Trophoblast cell (in vitro differentiated cells and primary cell): ENCODE data around the gene NEUROG3.

Experiments
- DNase-seq, 2 donors: peaks; one replicate each; pipeline ENCODE4 v3.0.0-alpha.2; 2016
- H2AFZ ChIP-seq: 2 replicates; pipeline ENCODE4 v1.6.1; 2013; ENCODE audit warnings: low read length, moderate library complexity, mild to moderate bottlenecking; ENCODE audit not compliant: insufficient read depth, poor library complexity
- H2AK5ac ChIP-seq: 2 replicates; pipeline ENCODE4 v1.6.1; 2013; ENCODE audit warnings: mild to moderate bottlenecking, low read length
- H2BK120ac ChIP-seq: 2 replicates; pipeline ENCODE4 v1.6.1; 2013; ENCODE audit warnings: low read length, mild to moderate bottlenecking, moderate library complexity; ENCODE audit not compliant: insufficient read depth, poor library complexity
- H2BK12ac ChIP-seq: 2 replicates; pipeline ENCODE4 v1.6.1; 2013; ENCODE audit warnings: mild to moderate bottlenecking, low read length, moderate library complexity
- H2BK5ac ChIP-seq: 2 replicates; pipeline ENCODE4 v1.6.1; 2013; ENCODE audit warnings: low read length, low read depth, moderate library complexity, mild to moderate bottlenecking; ENCODE audit not compliant: poor library complexity
- H3K14ac ChIP-seq: 2 replicates; pipeline ENCODE4 v1.6.1; 2013; ENCODE audit warnings: mild to moderate bottlenecking, low read length
- H3K18ac ChIP-seq: 2 replicates; pipeline ENCODE4 v1.6.1; 2013; ENCODE audit warnings: mild to moderate bottlenecking, low read length
- H3K23ac ChIP-seq: 2 replicates; pipeline ENCODE4 v1.6.1; 2013; ENCODE audit warnings: low read length
- H3K27ac ChIP-seq: 2 replicates; pipeline ENCODE4 v1.5.1; 2013; ENCODE audit warnings: low read depth, mild to moderate bottlenecking, inconsistent platforms, low read length, moderate library complexity
- H3K27me3 ChIP-seq: 2 replicates; pipeline ENCODE4 v1.6.1; 2013; ENCODE audit warnings: inconsistent platforms, mild to moderate bottlenecking, low read length, moderate library complexity; ENCODE audit not compliant: insufficient read depth
- H3K36me3 ChIP-seq, 2 experiments: 1 replicate in 1 of 2; 2 replicates in 1 of 2; pipeline ENCODE4 v1.6.1; 2013; ENCODE audit warnings: low read length in 2 of 2, mild to moderate bottlenecking in 2 of 2, moderate library complexity in 1 of 2; ENCODE audit not compliant: insufficient read depth in 2 of 2, control insufficient read depth in 1 of 2
- H3K4ac ChIP-seq: 2 replicates; pipeline ENCODE4 v1.6.1; 2013; ENCODE audit warnings: low read depth, mild to moderate bottlenecking, low read length, moderate library complexity
- H3K4me1 ChIP-seq, 2 experiments: 1 replicate in 1 of 2; 2 replicates in 1 of 2; pipeline ENCODE4 v1.6.1; 2013; ENCODE audit warnings: low read length in 2 of 2, mild to moderate bottlenecking in 2 of 2, moderate library complexity in 1 of 2; ENCODE audit not compliant: insufficient read depth in 2 of 2, control insufficient read depth in 1 of 2
- H3K4me2 ChIP-seq: 2 replicates; pipeline ENCODE4 v1.6.1; 2013; ENCODE audit warnings: inconsistent platforms, mild to moderate bottlenecking, low read length, moderate library complexity
- H3K4me3 ChIP-seq: 2 replicates; pipeline ENCODE4 v1.5.1; 2013; ENCODE audit warnings: mild to moderate bottlenecking, low read depth, low read length, inconsistent platforms
- H3K79me1 ChIP-seq: one replicate; pipeline ENCODE4 v1.6.1; 2013; ENCODE audit warnings: low read length
- H3K79me2 ChIP-seq: 2 replicates; pipeline ENCODE4 v1.6.1; 2013; ENCODE audit warnings: low read length, mild to moderate bottlenecking; ENCODE audit not compliant: control insufficient read depth, insufficient read depth, poor library complexity
- H3K9ac ChIP-seq: 2 replicates; pipeline ENCODE4 v1.6.1; 2013; ENCODE audit warnings: mild to moderate bottlenecking, low read length
- H3K9me3 ChIP-seq: 2 replicates; pipeline ENCODE4 v1.6.1; 2013; ENCODE audit warnings: low read depth, mild to moderate bottlenecking, control low read depth, inconsistent platforms, low read length; ENCODE audit not compliant: insufficient read depth
- H4K12ac ChIP-seq: 2 replicates; pipeline ENCODE4 v1.6.1; 2013; ENCODE audit warnings: low read depth, mild to moderate bottlenecking, low read length, moderate library complexity
- H4K8ac ChIP-seq: 2 replicates; pipeline ENCODE4 v1.6.1; 2013; ENCODE audit warnings: low read depth, mild to moderate bottlenecking, low read length, moderate library complexity
- H4K91ac ChIP-seq: one replicate; pipeline ENCODE4 v1.6.1; 2013; ENCODE audit warnings: low read depth, mild to moderate bottlenecking, low read length, moderate library complexity
- WGBS: extraction: QIAGEN DNeasy Blood & Tissue Kit; methylation state at CpG from one replicate; pipeline ENCODE4 v1.1.7; 2013; ENCODE audit warnings: missing lambda C conversion rate; ENCODE audit not compliant: insufficient read length, insufficient coverage; ENCODE audit errors: extremely low coverage; 5-methylcytosine and 5-hydroxymethylcytosine counted together

The NEUROG3 gene

DNA sequence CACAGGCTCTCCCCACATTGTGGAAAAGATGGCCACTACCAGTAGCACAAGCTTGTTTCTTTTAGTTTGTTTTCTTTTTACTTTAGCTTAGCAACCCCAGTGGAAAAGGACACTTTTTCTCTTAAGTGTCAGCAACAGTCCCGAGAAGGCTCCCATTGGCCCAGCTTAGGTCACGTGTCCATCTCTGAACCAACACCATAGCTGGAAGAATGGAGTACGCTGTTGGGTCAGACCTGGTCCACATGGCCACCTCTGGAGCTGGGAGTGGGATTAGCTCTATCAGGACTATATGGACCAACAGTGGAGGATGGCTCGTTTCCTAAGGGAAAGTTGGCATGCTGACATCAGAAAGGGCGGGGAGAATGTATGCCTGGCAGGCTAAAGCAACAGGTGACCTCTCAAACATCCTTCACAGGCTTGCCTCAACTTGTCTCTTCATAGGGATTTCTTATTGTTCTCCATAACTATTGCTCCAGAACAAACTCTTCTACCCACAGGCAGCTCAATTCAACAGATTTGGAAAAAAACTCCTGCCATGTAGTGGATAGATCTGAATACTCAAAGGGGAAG, 27.6 kb upstream of the NEUROG3 start:
- Histone ChIP-seq H2BK120ac (no peak overlapping the region), H3K4me1 (no peaks in the 10 kb centered on the region), H3K4me3 (no peak overlapping the region), H2AK5ac (no peak overlapping the region), H3K14ac (no peak overlapping the region), H3K9me3 (peaks cover 2% of the 10 kb centered on the region), H2BK5ac (no peak overlapping the region), H3K27ac (no peak overlapping the region), H3K18ac (no peak overlapping the region), H2BK12ac (no peak overlapping the region), H3K36me3 (no peaks in the 10 kb centered on the region), H4K8ac (no peak overlapping the region), H3K9ac (no peak overlapping the region), H3K27me3 (no peaks in the 10 kb centered on the region), H2AFZ (no peak overlapping the region), H3K4ac (no peak overlapping the region), H3K79me2 (no peaks in the 10 kb centered on the region), H3K23ac (peak overlapping the region; percentile 90), H4K91ac (no peak overlapping the region), H3K4me2 (no peak overlapping the region), H3K79me1 (no peaks in the 10 kb centered on the region), H4K12ac (no peak overlapping the region)
- no peak for DNase-seq
- WGBS, result no CpG with 5 or more reads among the region's 5 CpGs

DNA sequence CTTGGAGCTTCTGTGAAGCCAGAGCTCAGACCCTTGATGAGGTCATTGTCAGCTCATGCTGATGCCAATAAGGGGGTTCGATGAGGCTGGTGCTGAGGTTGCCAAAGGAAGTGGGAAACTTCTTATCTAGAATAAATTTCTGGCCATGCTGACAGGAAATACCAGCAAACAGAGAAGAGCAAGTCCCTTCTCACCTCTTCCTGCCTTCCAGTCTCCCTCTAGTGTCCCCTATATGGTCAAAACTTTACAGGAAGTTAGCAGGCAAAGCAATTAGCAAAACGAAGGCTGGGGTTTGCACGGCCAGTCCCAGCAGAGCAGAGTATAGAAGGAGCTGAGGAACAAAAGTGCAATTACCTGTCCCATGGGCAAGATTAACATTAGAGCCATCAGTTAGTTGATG, 15.1 kb upstream of the NEUROG3 start:
- no peak overlapping the region for H3K27ac ChIP-seq
- no peak overlapping the region for H4K12ac ChIP-seq
- no peak overlapping the region for H4K91ac ChIP-seq
- H3K4me2 ChIP-seq, result no peak overlapping the region
- no peak overlapping the region for H3K9ac ChIP-seq
- H2BK120ac ChIP-seq, result no peak overlapping the region
- H2AK5ac ChIP-seq, result no peak overlapping the region
- no peak overlapping the region for H3K4ac ChIP-seq
- peaks cover 0 to 3% of the 10 kb centered on the region in 2 experiments for H3K4me1 ChIP-seq
- no peak overlapping the region for H3K14ac ChIP-seq
- H2AFZ ChIP-seq, result no peak overlapping the region
- WGBS, result no CpG with 5 or more reads among the region's 3 CpGs
- no peak overlapping the region for H4K8ac ChIP-seq
- H3K18ac ChIP-seq, result no peak overlapping the region
- H2BK5ac ChIP-seq, result no peak overlapping the region
- no peaks in the 10 kb centered on the region for H3K79me1 ChIP-seq
- no peaks in the 10 kb centered on the region for H3K79me2 ChIP-seq
- H3K9me3 ChIP-seq, result no peaks in the 10 kb centered on the region
- H3K23ac ChIP-seq, result no peak overlapping the region
- no peak for DNase-seq
- H3K4me3 ChIP-seq, result no peak overlapping the region
- H3K27me3 ChIP-seq, result peaks cover 6% of the 10 kb centered on the region
- no peaks in the 10 kb centered on the region for H3K36me3 ChIP-seq
- H2BK12ac ChIP-seq, result no peak overlapping the region

DNA sequence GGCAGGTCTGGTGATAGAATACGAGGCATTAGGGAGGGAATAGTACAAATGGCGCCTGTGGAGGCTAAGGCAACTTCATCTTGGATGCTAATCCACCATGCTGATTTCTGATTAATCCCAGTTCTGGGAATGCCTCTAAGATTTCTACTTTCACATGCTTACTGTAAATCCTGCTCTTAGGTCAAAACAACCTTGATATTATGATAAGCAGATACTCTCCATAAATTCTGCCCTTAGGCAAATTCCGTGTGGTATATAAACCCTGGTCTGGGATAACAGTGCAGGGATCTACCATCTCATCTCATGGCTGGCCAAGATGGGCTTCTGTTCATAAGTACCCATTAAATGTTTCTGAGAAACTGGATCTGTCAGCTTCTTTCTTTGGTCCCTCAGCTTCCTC, 11.4 kb upstream of the NEUROG3 start:
- Histone ChIP-seq H3K79me1 (no peaks in the 10 kb centered on the region), H3K23ac (no peak overlapping the region), H3K18ac (no peak overlapping the region), H3K4ac (no peak overlapping the region), H2AFZ (no peak overlapping the region), H3K4me2 (no peak overlapping the region), H2BK120ac (no peak overlapping the region), H3K36me3 (no peaks in the 10 kb centered on the region), H4K8ac (no peak overlapping the region), H4K91ac (no peak overlapping the region), H3K27ac (no peak overlapping the region), H3K9me3 (no peaks in the 10 kb centered on the region), H4K12ac (no peak overlapping the region), H2BK12ac (no peak overlapping the region), H3K14ac (no peak overlapping the region), H3K27me3 (peaks cover 20% of the 10 kb centered on the region), H3K4me1 (peaks cover 0 to 3% of the 10 kb centered on the region in 2 experiments), H2AK5ac (no peak overlapping the region), H3K79me2 (no peaks in the 10 kb centered on the region), H3K9ac (no peak overlapping the region), H2BK5ac (no peak overlapping the region), H3K4me3 (no peak overlapping the region)
- DNase-seq, result no peak
- WGBS, result no CpG with 5 or more reads among the region's 3 CpGs

DNA sequence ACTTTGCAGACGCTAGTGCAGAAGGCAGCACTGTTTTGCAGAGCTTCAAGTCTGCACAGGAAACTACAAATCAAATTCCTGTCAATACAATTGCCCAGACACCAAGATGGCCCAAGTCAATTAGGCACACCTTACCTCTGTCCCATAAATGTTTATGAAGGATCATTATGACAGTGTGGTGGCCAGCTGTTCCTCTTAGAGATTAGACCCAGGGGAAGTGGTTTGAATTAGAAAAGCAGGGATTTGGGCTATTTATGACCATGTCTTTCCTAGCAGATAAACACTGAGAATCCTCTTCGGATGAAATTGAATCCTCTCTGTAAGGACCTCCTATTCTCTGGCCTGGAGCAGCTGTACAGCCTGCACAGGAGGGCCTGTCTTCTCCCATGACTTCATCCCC, 9.9 kb upstream of the NEUROG3 start:
- Histone ChIP-seq H4K8ac (no peak overlapping the region), H3K9me3 (no peaks in the 10 kb centered on the region), H4K91ac (no peak overlapping the region), H3K27me3 (peaks cover 34% of the 10 kb centered on the region), H2BK5ac (no peak overlapping the region), H2AK5ac (no peak overlapping the region), H3K9ac (no peak overlapping the region), H2BK120ac (no peak overlapping the region), H3K4me3 (no peak overlapping the region), H3K79me1 (no peaks in the 10 kb centered on the region), H3K79me2 (no peaks in the 10 kb centered on the region), H2AFZ (no peak overlapping the region), H3K18ac (no peak overlapping the region), H3K4me2 (no peak overlapping the region), H3K14ac (no peak overlapping the region), H3K23ac (no peak overlapping the region), H3K4ac (no peak overlapping the region), H3K36me3 (no peaks in the 10 kb centered on the region), H4K12ac (no peak overlapping the region), H3K4me1 (no peaks in the 10 kb centered on the region), H2BK12ac (no peak overlapping the region), H3K27ac (no peak overlapping the region)
- WGBS, result no CpG with 5 or more reads among the region's 2 CpGs
- DNase-seq, result no peak
